ENCODE measurements around the gene UBQLN1. TPM values are rescaled to one million over a fixed set of nuclear protein-coding genes. Genes with fewer than 3 reads are reported as not detected.

The UBQLN1 gene
- total RNA-seq, 1 donor from 2014 or later, result 107 TPM

Other genes starting within 250 kb of the UBQLN1 start
- 123 TPM for gene FRMD3, start 169.6 kb downstream of the UBQLN1 start, total RNA-seq
- gene IDNK, start 84.8 kb downstream of the UBQLN1 start, total RNA-seq, result 5.4 TPM
- gene GKAP1, start 109.8 kb upstream of the UBQLN1 start, total RNA-seq, result 17.2 TPM
- gene KIF27, start 213.5 kb upstream of the UBQLN1 start, total RNA-seq, result 3.0 TPM